Esophagus muscularis mucosa (tissue), 3 donors: ENCODE measurements around the gene MIEF2.

Source experiments
- CTCF ChIP-seq, 3 experiments: fragments of 200-600 bp in 2 of 3; fragments of 450-650 bp in 1 of 3; sonication (generic) in 2 of 3; IDR thresholded peaks; one replicate each; pipeline ENCODE4 v1.5.1; 2017 to 2019; ENCODE audit warnings: antibody characterized with exemption in 3 of 3, mild to moderate bottlenecking in 2 of 3, moderate library complexity in 1 of 3
- POLR2A ChIP-seq: fragments of 450-650 bp; IDR thresholded peaks from one replicate; pipeline ENCODE4 v1.6.1; 2017; ENCODE audit warnings: antibody characterized with exemption, moderate library complexity, mild to moderate bottlenecking, low read depth
- POLR2AphosphoS5 ChIP-seq, 2 donors: sonication (generic); formaldehyde crosslinking; IDR thresholded peaks; one replicate each; pipeline ENCODE4 v1.6.1; 2017; ENCODE audit warnings: antibody characterized with exemption in 2 of 2

GRCh38 chr17:18248300-18248731 is 12.1 kb upstream of the MIEF2 start:
- TF ChIP-seq CTCF (IDR thresholded peaks at IDR 0.05) (peak; percentile 46 to 62 (median 61)), POLR2A (no peak), POLR2AphosphoS5 (IDR thresholded peaks at IDR 0.05) (peak; percentile 31 to 39)
